HTERT RPE-1 (cell line): ENCODE data around the gene USP9Y.

Experiments used
- in situ Hi-C: fragments of 300-500 bp; cut with MboI; formaldehyde crosslinking; loops from 4 replicates; pipeline ENCODE4 v1.14.3; 2020; ENCODE audit warnings: low sequenced_read_pairs

The USP9Y gene

DNA sequence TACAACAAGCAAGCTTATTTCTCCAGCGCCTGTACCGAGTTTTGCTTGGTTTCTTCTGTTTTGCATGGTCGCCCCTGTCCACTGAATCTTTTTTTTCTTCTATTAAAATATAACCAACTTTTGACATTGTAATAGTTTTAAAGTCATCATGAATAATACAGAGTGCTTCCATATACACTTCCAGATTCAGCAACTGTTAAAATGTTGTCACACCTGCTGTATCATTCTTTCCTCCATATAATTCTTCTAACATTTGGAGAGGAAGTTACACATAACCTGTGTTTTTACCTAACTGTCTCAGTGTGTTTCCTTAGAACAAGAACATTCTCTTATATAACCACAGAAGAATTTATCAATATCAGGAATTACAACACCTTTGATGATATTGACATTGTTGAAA, 83.5 kb downstream of the USP9Y start:
- in situ Hi-C loops, result no loop called here

- in situ Hi-C loops, result no loop called here
Observed at GRCh38 chrY:12793999-12794398, 93.0 kb downstream of the USP9Y start.

- in situ Hi-C loops, result no loop called here
Observed at GRCh38 chrY:12808046-12808445, 107.0 kb downstream of the USP9Y start.

- in situ Hi-C loops, result no loop called here
Observed at GRCh38 chrY:12809034-12809433, 108.0 kb downstream of the USP9Y start.

DNA sequence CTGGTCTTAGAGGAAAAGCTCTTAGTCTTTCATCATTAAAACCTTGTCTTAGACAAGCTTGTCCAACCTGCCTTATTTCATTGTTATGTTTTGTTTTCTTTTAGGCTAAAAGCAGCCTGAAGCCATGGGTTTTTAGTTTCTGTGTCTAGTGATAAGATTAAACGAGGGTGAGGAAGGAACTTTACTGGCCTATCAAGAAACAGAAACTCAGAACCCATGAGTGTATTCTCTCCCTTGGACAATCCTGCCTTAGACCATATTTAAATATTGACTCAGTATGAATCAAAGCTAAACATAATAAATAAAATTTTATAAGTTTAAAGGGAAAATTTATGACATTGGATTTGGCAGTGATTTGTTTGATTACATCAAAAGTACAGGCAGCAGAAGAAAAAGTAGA, 122.4 kb downstream of the USP9Y start:
- in situ Hi-C loops, result no loop called here

DNA sequence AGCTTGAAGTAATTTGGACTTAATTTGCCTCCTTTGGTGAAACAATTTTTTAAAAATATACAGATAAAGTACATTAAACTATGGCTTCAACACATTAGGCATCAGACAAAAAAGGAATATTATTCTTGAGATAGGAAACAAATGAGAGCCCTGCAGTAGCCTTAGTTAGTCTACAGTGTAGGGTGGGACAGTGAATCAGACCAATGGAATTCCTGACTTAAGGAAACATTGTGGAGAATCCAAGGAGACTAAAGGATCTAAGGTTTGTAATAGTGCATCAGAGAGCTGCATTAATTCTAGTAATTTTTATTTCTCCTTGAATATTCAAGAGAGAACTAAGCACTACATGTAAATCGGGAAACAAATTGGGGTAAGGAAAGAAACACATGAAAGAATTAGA, 125.8 kb downstream of the USP9Y start:
- in situ Hi-C loops, result no loop called here

DNA sequence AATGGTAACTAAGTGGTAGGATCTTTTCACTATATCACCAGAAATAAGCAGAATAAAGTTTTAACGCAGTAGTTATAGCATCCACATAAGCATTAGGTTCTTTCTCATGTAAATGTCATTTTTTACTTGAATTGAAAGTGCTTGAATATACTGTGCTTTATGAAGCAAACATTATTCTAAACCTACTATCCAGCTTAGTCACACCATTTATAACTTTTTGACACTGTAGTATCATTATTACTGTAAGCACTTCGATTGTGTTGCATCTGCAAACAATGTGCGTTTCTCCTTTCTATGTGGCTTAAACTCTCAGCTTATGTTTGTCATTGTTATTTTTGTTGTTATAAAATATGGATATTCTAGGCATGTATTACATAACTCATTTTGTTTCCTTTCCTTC, 132.3 kb downstream of the USP9Y start:
- in situ Hi-C loops, result no loop called here

- in situ Hi-C loops, result no loop called here
Observed at GRCh38 chrY:12837550-12837949, 136.5 kb downstream of the USP9Y start.

GRCh38 chrY:12841368-12841767, 140.3 kb downstream of the USP9Y start:
- in situ Hi-C loops, result no loop called here

- in situ Hi-C loops, result no loop called here
Observed at GRCh38 chrY:12846793-12847192, 145.8 kb downstream of the USP9Y start.

DNA sequence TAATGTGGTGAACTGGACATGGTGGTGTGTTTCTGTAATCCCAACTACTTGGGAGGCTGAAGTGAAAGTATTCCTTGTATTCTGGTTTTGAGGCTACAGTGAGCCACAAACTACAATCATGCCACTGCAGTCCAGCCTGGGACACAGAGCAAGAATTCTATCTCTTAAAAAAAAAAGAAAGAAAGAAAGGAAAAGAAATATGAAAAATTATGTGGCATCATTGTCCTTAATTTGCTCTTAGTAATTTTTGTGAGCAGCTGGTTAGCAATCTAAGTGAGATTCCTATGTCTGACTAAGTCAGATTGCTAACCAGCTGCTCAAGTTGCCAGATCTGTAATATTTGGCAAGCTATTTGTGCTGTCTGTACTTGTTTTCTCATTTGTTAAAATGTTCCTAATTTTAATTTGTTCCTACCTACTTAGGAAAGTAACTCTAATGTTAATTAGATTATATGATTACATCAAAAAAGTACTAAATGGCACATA, 154.8 kb downstream of the USP9Y start:
- in situ Hi-C loops, result no loop called here

DNA sequence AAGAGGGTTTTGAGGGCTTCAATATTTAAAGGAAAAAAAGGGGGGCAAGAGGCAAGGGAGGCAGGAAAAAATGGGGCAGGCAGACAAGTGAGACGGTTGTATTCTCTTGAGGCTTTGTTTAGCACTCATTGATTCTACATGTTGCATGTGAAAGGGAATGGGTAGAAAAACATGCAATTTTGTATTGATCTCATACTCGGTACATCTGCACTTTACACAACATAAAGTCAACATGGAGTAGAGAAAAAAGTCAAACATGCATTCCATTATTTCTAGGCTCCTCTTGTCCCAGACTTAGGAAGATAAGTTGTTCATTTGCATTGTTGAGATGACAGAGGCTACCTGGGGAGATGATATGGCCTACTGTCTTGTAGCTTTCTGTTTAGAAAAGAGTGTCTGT, 166.9 kb downstream of the USP9Y start:
- in situ Hi-C loops, result no loop called here

- in situ Hi-C loops, result no loop called here
Observed at GRCh38 chrY:12896973-12897372, 195.9 kb downstream of the USP9Y start.

DNA sequence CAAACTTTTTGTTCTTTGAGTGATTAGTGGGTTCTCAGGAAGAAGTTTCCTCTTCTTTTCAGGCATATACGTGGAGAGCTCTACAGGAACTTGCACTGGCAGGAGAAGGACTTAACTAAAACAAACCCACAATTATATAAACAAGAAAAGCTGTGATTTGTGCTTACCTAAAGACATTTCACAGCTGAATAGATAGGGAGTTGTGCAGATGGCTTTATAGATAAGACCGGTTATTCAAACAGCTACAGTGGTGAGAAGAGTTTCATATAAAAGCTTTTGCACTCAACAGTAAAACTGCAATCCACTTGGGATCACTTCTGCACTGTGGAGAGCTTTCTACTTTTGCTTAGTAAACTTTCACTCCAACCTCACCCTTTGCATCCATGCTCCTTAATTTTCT, 197.6 kb downstream of the USP9Y start:
- in situ Hi-C loops, result no loop called here

DNA sequence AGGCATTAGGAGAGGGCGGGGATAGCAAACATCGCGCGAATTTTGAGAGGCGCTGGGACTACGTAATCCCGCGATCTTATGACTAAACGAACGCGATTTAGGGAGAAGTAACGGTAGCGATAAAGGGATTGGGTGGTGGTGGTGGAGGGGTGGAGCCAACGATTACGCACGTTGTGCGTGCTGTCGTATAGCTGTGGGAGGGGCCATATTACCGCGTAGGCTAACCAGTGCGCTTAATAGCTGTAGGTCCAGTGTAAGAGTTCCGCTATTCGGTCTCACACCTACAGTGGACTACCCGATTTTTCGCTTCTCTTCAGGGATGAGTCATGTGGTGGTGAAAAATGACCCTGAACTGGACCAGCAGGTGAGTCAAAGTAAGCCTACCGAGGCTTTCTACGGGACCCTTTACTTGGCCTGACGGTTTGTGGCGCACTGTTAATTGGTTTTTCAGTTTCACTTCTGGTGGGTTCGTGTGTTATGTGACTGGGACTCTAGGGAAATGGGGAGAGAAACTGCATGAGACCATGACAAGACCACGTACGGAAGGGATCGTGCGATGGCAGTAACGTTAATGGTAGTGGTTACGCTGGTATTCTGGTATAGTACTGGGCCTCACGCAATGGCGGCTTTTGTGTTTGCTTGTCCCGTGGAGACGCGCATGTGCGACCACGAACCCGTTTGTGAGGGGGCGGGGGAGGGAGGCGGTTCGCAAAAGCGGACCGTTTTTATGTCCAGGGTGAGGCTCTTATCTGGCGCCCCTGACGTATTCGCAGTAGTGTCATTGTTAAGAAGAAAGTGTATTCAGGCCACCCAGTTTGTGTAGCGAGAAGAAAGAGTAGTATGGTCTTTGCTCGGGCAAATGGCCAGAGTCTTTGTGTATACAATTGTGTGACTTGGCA, 203.8 kb downstream of the USP9Y start, which contains the start of gene DDX3Y:
Gene DDX3Y (plus strand): TSS at position 251 of the 899 bp plus-strand sequence. CDS start 69 bp downstream, at position 320.
- in situ Hi-C loops, result no loop called here

GRCh38 chrY:12905517-12905872, 204.5 kb downstream of the USP9Y start:
- in situ Hi-C loops, result no loop called here

- in situ Hi-C loops, result no loop called here
Observed at GRCh38 chrY:12905895-12906294, 204.9 kb downstream of the USP9Y start.
